IPS DF 6.9 (cell line): Measurements from ENCODE around the gene BDKRB2.

ENCODE experiments used
- DNase-seq: peaks from one replicate; pipeline ENCODE4 v3.0.0-alpha.2; 2013; ENCODE audit warnings: low read depth, low spot score
- H3K27ac ChIP-seq: one replicate; pipeline ENCODE4 v1.5.1; 2013; ENCODE audit warnings: low read length, control low read depth
- H3K27me3 ChIP-seq: 2 replicates; pipeline ENCODE4 v1.6.1; 2013; ENCODE audit warnings: mild to moderate bottlenecking, low read length; ENCODE audit not compliant: control insufficient read depth, insufficient read depth
- H3K36me3 ChIP-seq: 2 replicates; pipeline ENCODE4 v1.6.1; 2013; ENCODE audit warnings: low read length; ENCODE audit not compliant: control insufficient read depth, insufficient read depth
- H3K4me1 ChIP-seq: 2 replicates; pipeline ENCODE4 v1.6.1; 2013; ENCODE audit warnings: low read length; ENCODE audit not compliant: control insufficient read depth, insufficient read depth
- H3K4me3 ChIP-seq: 2 replicates; pipeline ENCODE4 v1.5.1; 2013; ENCODE audit warnings: mild to moderate bottlenecking, low read length
- H3K9me3 ChIP-seq: 2 replicates; pipeline ENCODE4 v1.6.1; 2013; ENCODE audit warnings: low read length, inconsistent platforms; ENCODE audit not compliant: control insufficient read depth, insufficient read depth
- WGBS: extraction: QIAGEN DNeasy Blood & Tissue Kit; methylation state at CpG from one replicate; pipeline ENCODE4 v1.1.7; 2013; ENCODE audit warnings: mixed read lengths, missing lambda C conversion rate; ENCODE audit not compliant: insufficient read length, insufficient coverage; 5-methylcytosine and 5-hydroxymethylcytosine counted together

BDKRB2 gene

DNA sequence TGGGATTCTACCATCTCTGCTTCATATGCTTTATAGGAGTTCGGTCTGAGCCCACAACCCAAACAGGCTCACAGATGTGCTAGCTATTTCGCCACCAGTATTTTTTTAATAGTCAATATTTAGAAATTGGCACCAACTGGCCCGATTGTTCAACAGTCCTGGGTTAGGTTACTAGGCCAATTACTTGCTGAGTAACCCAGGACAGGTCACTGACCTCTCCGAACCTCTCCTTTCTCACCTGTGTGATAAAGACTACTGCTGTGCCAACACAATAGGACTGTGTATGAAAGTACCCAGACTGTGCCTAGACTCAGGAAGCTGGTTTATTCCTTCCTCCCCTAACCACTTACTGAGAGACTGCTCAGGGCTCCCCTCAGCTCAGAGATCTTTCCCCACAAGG lies 8.3 kb downstream of the BDKRB2 start:
- H3K4me3 ChIP-seq = no peak overlapping the region
- H3K27me3 ChIP-seq = no peaks in the 10 kb centered on the region
- H3K36me3 ChIP-seq = no peaks in the 10 kb centered on the region; the same call in 1 of the 2 replicates
- no peak for DNase-seq
- H3K4me1 ChIP-seq = no peaks in the 10 kb centered on the region; the same call in 1 of the 2 replicates
- no peaks in the 10 kb centered on the region for H3K9me3 ChIP-seq
- H3K27ac ChIP-seq = no peak overlapping the region
- no CpG with 5 or more reads among the region's 4 CpGs for WGBS

DNA sequence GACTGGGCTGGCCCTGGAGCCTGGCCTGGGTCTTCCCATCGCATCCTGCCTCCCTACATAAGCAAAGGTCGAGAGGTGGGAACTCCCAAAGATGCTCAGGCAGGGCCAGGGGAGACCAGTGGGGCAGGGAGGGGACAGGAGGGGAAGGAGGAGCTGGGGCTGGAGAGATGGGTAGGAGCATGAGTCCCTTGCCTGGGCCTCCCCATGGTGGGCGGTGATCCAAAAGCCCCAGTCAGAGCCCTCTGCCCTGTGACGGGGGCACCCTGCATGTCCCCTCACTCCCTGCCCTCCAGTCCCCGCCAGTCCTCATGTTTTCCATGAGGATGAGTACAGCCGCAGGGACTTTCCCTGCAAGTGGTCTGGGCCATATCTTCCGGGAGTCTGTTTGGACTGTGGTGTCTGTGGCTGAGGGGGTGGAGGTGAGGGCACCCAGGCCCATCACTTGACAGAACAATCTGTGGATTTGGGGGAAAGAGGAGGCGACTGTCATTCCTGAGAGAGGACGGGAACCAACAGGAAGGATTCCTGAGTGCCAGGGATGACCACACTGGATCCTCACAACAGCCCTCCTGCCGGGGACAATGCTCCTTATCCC lies 9.3 kb downstream of the BDKRB2 start:
- Histone ChIP-seq H3K36me3 (no peaks in the 10 kb centered on the region; the same call in 1 of the 2 replicates), H3K27ac (no peak overlapping the region), H3K4me3 (no peak overlapping the region), H3K9me3 (no peaks in the 10 kb centered on the region), H3K27me3 (no peaks in the 10 kb centered on the region), H3K4me1 (no peaks in the 10 kb centered on the region)
- no peak for DNase-seq
- no CpG with 5 or more reads among the region's 10 CpGs for WGBS

DNA sequence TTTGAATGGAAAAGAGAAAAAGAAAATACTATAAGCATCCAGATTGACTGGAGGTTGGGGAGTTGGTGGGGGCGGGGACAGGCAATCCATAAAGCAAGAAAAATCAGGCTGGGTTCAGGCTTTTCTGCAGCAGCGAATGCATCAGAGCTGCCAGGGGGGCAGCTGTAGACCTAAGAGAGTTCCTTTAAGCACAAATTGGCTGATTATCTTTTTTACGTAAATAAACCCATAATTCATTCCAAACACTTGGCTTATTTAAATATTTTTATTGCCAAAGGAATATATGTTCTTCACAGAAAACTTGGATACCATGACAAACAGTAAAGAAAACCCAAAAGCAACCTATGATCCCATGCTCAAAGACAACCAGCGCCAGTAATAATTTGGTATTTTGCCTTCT lies 10.2 kb downstream of the BDKRB2 start:
- no peaks in the 10 kb centered on the region for H3K9me3 ChIP-seq
- H3K27ac ChIP-seq = no peak overlapping the region
- no CpG with 5 or more reads among the region's 4 CpGs for WGBS
- no peak for DNase-seq
- H3K27me3 ChIP-seq = no peaks in the 10 kb centered on the region
- no peaks in the 10 kb centered on the region; the same call in 1 of the 2 replicates for H3K36me3 ChIP-seq
- H3K4me1 ChIP-seq = no peaks in the 10 kb centered on the region
- no peak overlapping the region for H3K4me3 ChIP-seq

DNA sequence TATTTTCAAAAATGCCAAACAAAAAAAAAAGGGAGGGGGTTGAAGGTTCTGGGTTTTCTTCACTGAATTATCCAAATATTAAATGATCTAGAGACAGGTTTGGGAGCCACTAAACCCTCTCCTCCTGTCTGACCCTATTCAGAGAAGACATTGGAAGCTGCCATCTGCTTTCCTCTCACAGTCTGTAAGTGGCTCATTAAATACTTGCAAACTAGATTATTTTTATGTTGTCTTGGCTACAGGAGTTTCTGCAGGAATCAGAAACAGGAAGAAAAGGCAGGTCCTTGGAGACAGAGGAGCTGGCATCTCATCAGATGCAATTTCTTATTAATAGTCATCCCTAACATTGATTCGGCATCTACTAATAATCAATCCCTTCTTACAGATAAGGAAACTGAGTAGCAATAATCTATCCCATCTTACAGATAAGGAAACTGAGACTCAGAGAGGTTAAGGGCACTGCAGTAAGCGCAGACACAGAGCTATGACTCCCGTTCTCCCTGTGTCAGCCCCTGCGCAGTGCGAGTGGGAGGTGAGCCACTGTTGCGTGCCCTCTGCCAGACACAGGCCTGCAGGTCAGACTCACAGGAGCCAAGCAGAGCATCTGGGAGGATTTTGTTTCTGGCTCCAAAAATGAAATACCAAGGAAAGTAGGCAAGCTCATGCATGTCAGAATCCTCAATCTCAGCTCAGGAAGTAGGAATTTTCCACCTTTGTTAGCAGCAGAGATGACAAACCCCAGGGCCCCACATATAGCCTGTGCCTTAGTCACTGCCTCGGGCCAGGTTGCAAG lies 11.0 kb downstream of the BDKRB2 start:
- DNase-seq = no peak
- Histone ChIP-seq H3K4me3 (no peak overlapping the region), H3K27ac (no peak overlapping the region), H3K36me3 (no peaks in the 10 kb centered on the region; the same call in 1 of the 2 replicates), H3K9me3 (no peaks in the 10 kb centered on the region), H3K4me1 (no peaks in the 10 kb centered on the region), H3K27me3 (no peaks in the 10 kb centered on the region)
- WGBS = no CpG with 5 or more reads among the region's 7 CpGs

DNA sequence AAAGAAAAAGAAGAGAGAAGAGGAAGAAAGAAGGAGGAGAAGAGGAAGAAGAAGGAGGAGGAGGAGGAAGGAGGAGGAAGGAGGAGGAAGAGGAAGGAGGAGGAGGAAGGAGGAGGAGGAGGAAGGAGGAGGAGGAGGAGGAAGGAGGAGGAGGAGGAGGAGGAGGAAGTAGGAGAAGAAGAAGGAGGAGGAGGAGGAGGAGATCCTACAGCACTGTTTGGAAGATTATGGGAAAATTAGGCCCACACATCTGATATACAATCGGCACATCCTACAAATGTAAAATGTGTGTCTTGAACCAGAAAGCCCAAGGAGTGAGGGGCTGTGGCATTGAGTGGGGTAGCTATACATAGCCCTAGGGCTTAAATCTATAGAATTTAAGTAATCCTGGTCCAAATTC lies 12.0 kb downstream of the BDKRB2 start:
- H3K36me3 ChIP-seq = no peaks in the 10 kb centered on the region; the same call in 1 of the 2 replicates
- H3K27ac ChIP-seq = no peak overlapping the region
- DNase-seq = no peak
- no peaks in the 10 kb centered on the region for H3K27me3 ChIP-seq
- no peaks in the 10 kb centered on the region for H3K4me1 ChIP-seq
- WGBS = no CpG with 5 or more reads among the region's 1 CpG
- H3K9me3 ChIP-seq = no peaks in the 10 kb centered on the region
- H3K4me3 ChIP-seq = no peak overlapping the region

DNA sequence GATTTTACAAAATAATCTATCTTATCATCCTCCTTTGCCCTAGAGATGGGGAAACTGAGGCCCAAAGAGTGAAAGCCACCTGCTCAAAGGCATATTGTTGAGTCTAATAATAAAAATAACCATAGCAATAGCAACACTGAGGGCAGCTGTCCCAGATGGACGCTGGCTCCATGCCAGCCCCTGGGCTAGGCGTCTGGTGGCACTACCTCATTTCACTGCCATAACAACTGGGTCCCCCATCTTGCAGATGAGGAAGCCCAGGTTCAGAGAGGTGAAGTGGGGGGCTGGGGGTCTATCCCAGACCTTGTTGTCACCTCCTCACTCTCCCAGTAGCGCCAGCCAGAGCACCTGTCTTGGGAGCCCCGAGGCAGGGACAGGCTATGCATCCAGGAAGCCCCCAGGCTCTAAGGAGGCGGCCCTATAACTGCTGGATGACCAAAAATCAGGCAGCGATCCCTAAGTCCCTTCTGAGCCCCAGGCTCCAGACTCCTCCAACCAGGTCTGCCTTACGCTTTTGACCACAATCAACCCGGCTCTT lies 12.8 kb downstream of the BDKRB2 start:
- no peaks in the 10 kb centered on the region for H3K4me1 ChIP-seq
- no peak overlapping the region for H3K27ac ChIP-seq
- no peaks in the 10 kb centered on the region for H3K9me3 ChIP-seq
- H3K27me3 ChIP-seq = no peaks in the 10 kb centered on the region
- DNase-seq = no peak
- H3K36me3 ChIP-seq = no peaks in the 10 kb centered on the region; the same call in 1 of the 2 replicates
- WGBS = no CpG with 5 or more reads among the region's 8 CpGs
- H3K4me3 ChIP-seq = no peak overlapping the region

DNA sequence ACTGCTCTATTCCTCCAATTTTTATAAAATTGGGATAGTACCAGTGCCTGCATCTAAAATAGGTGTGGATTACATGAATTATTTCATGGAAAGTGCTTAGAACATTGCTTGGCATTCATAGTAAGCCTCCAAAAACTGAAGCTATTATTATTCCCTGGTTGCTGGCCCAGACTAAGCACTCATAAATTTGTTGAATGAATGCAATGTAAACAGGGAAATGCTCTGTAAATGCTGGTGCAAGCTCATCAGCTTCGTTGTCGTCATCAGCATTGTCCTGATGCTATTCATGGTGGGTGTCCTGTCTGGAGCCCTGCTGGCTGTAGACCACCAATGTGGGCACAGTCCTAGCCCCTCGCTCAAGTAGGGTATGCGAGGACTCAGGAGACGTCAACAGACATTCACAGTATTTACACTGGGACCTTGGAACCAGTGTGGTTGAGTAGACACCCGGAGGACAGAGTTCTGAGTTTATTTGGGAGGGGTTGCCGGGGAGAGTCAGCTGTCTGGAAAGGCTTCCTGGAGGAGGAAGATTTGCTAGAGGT lies 16.5 kb downstream of the BDKRB2 start:
- no peaks in the 10 kb centered on the region for H3K27me3 ChIP-seq
- no CpG with 5 or more reads among the region's 7 CpGs for WGBS
- no peaks in the 10 kb centered on the region for H3K9me3 ChIP-seq
- no peak overlapping the region for H3K4me3 ChIP-seq
- no peaks in the 10 kb centered on the region for H3K4me1 ChIP-seq
- no peaks in the 10 kb centered on the region for H3K36me3 ChIP-seq
- no peak for DNase-seq
- no peak overlapping the region for H3K27ac ChIP-seq

DNA sequence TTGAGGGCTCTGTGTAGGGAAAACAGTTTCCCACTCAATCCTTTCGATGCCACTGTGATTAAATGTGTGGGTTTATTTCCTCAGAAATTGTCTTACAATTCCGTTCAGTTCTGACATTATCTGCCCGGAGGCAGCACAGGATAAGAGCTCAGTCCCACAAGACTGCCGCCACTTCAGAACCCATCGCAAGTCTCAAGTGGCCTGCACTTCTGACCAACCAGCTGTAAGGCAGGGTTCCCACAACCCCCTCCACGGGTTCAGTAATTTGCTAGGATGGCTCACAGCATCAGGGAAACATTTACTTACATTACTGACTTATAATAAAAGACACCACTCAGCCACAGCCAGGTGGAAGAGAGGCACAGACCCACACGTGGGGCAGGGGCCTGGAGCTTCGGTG lies 17.2 kb downstream of the BDKRB2 start:
- WGBS = no CpG with 5 or more reads among the region's 8 CpGs
- Histone ChIP-seq H3K4me1 (no peaks in the 10 kb centered on the region), H3K36me3 (no peaks in the 10 kb centered on the region), H3K27me3 (no peaks in the 10 kb centered on the region), H3K27ac (no peak overlapping the region), H3K9me3 (no peaks in the 10 kb centered on the region), H3K4me3 (no peak overlapping the region)
- no peak for DNase-seq

DNA sequence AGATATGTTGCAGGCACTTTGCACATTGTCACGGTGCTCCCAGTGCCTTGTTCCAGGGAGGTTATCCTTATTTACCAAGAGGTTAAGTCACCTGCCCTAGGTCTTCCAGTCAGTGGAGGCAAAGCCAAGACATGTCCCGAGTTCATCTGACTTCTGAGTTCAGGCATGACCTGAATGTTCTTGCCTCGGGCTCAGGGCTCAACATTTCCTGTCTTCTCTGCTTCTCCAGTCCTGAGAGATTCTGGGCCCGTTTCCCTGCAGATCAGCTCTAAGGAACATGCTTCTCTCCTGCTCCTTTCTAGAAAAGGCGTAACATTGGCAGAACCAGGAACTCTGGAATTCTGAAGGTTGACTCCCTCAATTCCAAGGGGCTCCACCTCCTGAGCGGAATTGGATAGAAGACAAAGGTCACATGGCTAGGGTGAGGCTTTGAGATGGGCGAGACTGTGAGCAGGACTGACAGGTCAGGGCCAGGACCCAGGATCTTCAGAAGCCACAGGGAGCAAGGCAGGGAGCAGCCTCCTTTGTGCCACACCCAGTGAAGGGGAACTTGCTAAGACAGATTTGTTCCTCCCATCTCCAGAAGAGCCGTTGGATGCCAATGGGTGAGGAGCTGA lies 19.9 kb downstream of the BDKRB2 start:
- no peak overlapping the region for H3K27ac ChIP-seq
- H3K36me3 ChIP-seq = no peaks in the 10 kb centered on the region

DNA sequence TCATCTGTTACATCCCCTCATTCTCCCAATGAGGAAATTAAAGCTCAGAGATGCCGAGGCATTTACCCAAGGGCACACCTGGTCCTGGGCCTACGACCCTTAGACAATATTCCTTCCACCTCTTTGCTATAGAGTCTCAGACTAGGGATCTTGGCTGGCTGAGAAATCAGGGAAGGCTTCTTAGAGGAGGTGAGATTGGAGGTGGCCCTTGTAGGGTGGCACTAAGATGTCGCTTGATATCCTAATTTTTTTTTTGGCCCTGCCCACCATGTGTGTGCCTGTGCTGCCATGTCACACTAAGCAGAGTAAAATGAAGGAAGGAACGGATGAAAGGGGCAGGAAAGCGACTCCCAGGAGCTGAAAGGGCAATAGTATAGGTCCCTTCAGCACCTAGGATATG lies 20.6 kb downstream of the BDKRB2 start:
- Histone ChIP-seq H3K27ac (no peak overlapping the region), H3K27me3 (no peaks in the 10 kb centered on the region), H3K36me3 (no peaks in the 10 kb centered on the region), H3K4me1 (no peaks in the 10 kb centered on the region), H3K9me3 (no peaks in the 10 kb centered on the region), H3K4me3 (no peak overlapping the region)
- no peak for DNase-seq
- no CpG with 5 or more reads among the region's 5 CpGs for WGBS

More for the DNA sequence above, 19.9 kb downstream of the BDKRB2 start:
- DNase-seq = no peak
- Histone ChIP-seq H3K4me3 (no peak overlapping the region), H3K4me1 (no peaks in the 10 kb centered on the region), H3K9me3 (no peaks in the 10 kb centered on the region), H3K27me3 (no peaks in the 10 kb centered on the region)
- no CpG with 5 or more reads among the region's 8 CpGs for WGBS
